Measurements from ENCODE around the gene CSMD2. TPM values are rescaled to one million over a fixed set of nuclear protein-coding genes. Genes with fewer than 3 reads are reported as not detected.

CSMD2 gene
- total and polyA plus RNA-seq, 2 of the 4 experiments (the other 2 are of a cell fraction) = under 0.01 to 0.36 TPM

- H3K9ac ChIP-seq (ENCODE audit: low read depth, low read length) = no peak overlapping the region
- H3K56ac ChIP-seq (ENCODE audit: extremely low read depth, insufficient read depth, low read length) = no peak overlapping the region
- H4K5ac ChIP-seq (ENCODE audit: low read depth, low read length) = no peak overlapping the region
- no peak overlapping the region for H2BK15ac ChIP-seq (ENCODE audit: low read depth, low read length)
- TF ChIP-seq SMC3 (IDR thresholded peaks at IDR 0.05; ENCODE audit: low read depth, low read length) (no peak), FOS (IDR thresholded peaks at IDR 0.05; ENCODE audit: low read depth, low read length) (no peak), RAD21 (IDR thresholded peaks at IDR 0.05; ENCODE audit: low read length) (no peak), CHD1 (IDR thresholded peaks at IDR 0.05; ENCODE audit: low read depth, low read length) (no peak)
- H2AK5ac ChIP-seq (ENCODE audit: low read depth, low read length) = no peak overlapping the region
- no peaks in the 10 kb centered on the region for H3K4me1 ChIP-seq (ENCODE audit: control insufficient read depth, insufficient read depth, low read length)
- H3K36me3 ChIP-seq (ENCODE audit: control insufficient read depth, insufficient read depth, low read length) = no peaks in the 10 kb centered on the region
- no peak overlapping the region for H4K91ac ChIP-seq (ENCODE audit: insufficient read depth, low read depth, low read length)
- intact Hi-C loops (cut with micrococcal nuclease) (no loop called here), dilution Hi-C loops (cut with HindIII; ENCODE audit: low sequenced_read_pairs, unreplicated experiment) (no loop called here), in situ Hi-C loops (cut with MboI; ENCODE audit: low sequenced_read_pairs) (loop anchor here (10.0 to 25.0 kb wide), 3 partner anchors 321 to 528 kb away; partner anchors contain the start of gene AZIN2)
- no peak overlapping the region for H2AK9ac ChIP-seq (replicated peaks; ENCODE audit: low read depth, low read length, poor library complexity)
- no peak overlapping the region for H2BK20ac ChIP-seq (ENCODE audit: low read depth, low read length)
- H3K9me3 ChIP-seq (ENCODE audit: control insufficient read depth, insufficient read depth, low read length) = no peaks in the 10 kb centered on the region
- H2BK5ac ChIP-seq (ENCODE audit: low read depth, low read length, poor library complexity, severe bottlenecking) = no peak overlapping the region
- no peak overlapping the region for H4K8ac ChIP-seq (ENCODE audit: low read depth in 2 of 2, low read length in 2 of 2)
- H3K14ac ChIP-seq (replicated peaks; ENCODE audit: low read depth, low read length) = no peak overlapping the region
- H3K9me1 ChIP-seq (ENCODE audit: insufficient read depth, low read length) = no peaks in the 10 kb centered on the region
- CTCF ChIA-PET = no interaction called here
- no peak overlapping the region for H3K23ac ChIP-seq (ENCODE audit: low read depth, low read length)
- H3K4me3 ChIP-seq (ENCODE audit: insufficient read depth, low read depth, low read length) = no peak overlapping the region
- no peak overlapping the region for H2BK120ac ChIP-seq (ENCODE audit: low read depth, low read length)
- ATAC-seq (ENCODE audit: low read depth) (no peak), DNase-seq (no peak)
- H2AFZ ChIP-seq (replicated peaks; ENCODE audit: low read length, poor library complexity) = no peak overlapping the region
- H4K20me1 ChIP-seq (ENCODE audit: insufficient read depth, low read length) = no peaks in the 10 kb centered on the region
- no peak overlapping the region for H3K18ac ChIP-seq (ENCODE audit: low read depth, low read length)
- no TSS peak for BruUV-seq (replicated peaks)
- H3K79me1 ChIP-seq (ENCODE audit: low read depth in 1 of 2, low read length in 2 of 2) = no peaks in the 10 kb centered on the region
- no CpG with 5 or more reads among the region's 7 CpGs for WGBS, 2 experiments (ENCODE audit: extremely low coverage in 2 of 2, insufficient read length in 1 of 2)
- POLR2A ChIA-PET (ENCODE audit: unreplicated experiment) = no interaction called here
- H3K4ac ChIP-seq (ENCODE audit: low read depth, low read length) = no peak overlapping the region
- peaks cover 8% of the 10 kb centered on the region for H3K27me3 ChIP-seq (ENCODE audit: control insufficient read depth, insufficient read depth, low read length)
- H3K27ac ChIP-seq (ENCODE audit: insufficient read depth, low read length) = no peak overlapping the region
- H3K4me2 ChIP-seq (ENCODE audit: low read depth, low read length) = no peak overlapping the region
Measured at GRCh38 chr1:33615546-33615945, 549.5 kb downstream of the CSMD2 start.
